Activated effector memory CD4-positive, alpha-beta T cell treated with anti-CD3 and anti-CD28 coated beads, Interleukin-2, amount 50 U/mL, for 16 hours (primary cell): ENCODE data around the gene SPSB1.
A peak's percentile ranks its signal among the peaks of the same experiment; 100 is the strongest.

Experiments used
- DNase-seq: peaks from one replicate; pipeline ENCODE4 v3.0.0-alpha.2; 2020

SPSB1 gene

GRCh38 chr1:9292361-9293240 is at the start of gene SPSB1:
Gene SPSB1 (plus strand): TSS chr1:9292894. CDS start chr1:9355892, 62,998 bp downstream.
- peak; percentile 87 for DNase-seq

GRCh38 chr1:9243066-9243739 is 49.5 kb upstream of the SPSB1 start:
- no peak for DNase-seq

GRCh38 chr1:9244501-9245229 is 48.0 kb upstream of the SPSB1 start:
- DNase-seq: no peak

DNA sequence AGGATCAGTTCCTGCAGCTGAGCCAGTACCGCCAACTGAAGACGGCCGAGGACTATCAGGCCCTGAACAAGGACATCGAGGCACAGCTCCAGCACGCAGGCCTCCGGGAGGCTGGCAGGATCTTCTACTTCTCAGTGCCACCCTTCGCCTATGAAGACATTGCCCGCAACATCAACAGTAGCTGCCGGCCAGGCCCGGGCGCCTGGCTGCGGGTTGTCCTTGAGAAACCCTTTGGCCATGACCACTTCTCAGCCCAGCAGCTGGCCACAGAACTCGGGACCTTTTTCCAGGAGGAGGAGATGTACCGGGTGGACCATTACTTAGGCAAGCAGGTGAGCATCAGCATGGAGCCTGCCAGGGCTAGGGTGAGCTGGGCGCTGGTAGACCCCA is 47.5 kb upstream of the SPSB1 start:
- no peak for DNase-seq

DNA sequence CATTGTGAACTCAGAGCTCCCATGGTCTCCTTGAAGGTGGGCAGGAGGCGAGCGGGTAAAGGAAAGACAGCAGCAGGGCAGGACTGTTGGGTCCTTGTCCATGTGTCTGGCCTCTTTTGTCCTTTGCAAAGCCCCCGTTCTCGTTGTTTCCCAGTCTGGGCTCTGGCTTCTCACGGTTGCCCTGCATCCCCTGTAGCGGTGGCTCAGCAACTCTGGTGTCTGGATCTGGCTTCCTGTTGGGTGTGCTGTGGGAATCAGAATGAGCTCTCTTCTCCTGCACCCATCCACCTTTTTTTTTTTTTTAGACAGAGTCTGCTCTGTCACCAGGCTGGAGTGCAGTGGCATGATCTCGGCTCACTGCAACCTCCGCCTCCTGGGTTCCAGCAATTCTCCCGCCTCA is 47.0 kb upstream of the SPSB1 start:
- no peak for DNase-seq

GRCh38 chr1:9246215-9246614 is 46.5 kb upstream of the SPSB1 start:
- DNase-seq: no peak

- no peak for DNase-seq
Observed at GRCh38 chr1:9246841-9247785, 45.6 kb upstream of the SPSB1 start.

- no peak for DNase-seq
Observed at GRCh38 chr1:9247894-9248293, 44.8 kb upstream of the SPSB1 start.

DNA sequence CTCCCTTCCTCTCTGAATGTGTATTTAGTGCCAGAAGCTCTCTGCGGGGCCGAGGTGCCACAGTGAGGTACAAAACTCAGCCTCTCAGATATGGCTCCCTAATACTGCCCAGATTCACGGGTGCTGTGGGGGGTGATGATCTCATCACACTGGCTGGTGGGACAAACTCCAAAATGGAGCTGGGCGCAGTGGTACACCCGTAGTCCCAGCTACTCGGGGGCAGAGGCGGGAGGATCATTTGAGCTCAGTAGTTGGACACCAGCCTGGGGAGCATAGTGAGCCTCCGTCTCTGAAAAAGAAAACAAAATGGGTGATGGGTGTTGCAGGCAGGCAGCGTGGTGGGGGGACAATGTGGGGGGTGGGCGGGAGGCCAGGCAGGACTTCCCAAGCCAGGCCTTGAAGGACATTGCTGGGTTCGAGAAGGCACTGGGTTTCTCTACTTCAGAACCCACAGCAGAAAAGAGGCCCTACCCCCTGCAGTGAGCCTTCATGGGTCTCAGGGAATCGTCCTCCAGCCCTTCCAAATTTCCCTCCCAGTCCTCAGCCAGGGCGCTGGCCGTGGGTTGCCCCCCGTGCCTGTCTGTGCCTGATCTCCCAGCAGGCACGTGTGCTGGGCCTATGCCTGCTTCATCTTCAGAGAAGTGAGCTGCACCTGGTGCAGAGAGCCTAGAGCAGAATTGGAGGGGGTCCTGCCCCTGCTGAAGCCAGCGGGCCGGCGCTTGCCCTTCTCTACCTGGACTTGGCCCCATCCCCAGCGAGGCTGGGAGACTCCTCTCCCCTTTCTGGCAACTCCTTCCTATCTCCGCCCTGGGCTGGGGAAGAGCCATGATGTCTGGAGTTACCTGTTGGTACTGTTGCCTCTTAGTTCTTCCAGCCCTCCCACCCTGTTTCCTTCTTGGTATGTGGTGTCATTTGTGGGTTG is 44.1 kb upstream of the SPSB1 start:
- no peak for DNase-seq

DNA sequence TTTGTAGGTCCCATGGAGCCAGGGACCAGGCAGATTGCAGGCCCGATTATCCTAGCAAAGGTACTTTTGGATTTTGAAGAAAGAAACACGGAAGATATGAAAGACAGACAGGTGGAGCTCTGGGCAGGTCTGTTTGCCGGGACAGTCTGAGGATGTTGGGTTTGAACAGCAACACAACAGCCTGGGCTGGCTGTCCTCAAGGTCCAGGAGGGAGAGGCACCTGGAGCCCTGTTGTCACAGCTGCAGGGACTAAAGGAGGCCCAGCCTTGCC is 43.5 kb upstream of the SPSB1 start:
- no peak for DNase-seq

GRCh38 chr1:9249534-9250410 is 42.9 kb upstream of the SPSB1 start:
- no peak for DNase-seq

- no peak for DNase-seq
Observed at GRCh38 chr1:9250411-9251381, 42.0 kb upstream of the SPSB1 start.

- no peak for DNase-seq
Observed at GRCh38 chr1:9251501-9251900, 41.2 kb upstream of the SPSB1 start.

DNA sequence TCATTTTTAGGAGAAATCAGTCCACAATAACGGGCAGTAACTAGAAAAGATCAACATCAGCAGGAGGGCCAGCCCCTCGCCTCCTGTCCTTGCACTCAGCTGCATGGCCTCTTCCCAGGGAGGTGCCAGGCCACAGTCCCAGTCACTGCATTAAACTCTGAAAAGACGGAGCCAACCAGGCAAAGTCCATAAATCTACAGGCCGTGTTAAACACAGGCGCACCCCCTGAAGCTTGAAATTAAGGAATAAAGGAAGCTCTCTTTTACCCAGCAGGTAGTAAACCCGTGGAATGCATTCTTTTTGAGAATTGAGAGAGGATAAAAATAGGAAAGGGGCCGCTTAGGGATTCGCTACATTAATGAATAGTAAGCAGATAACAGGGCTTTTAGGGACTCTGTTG is 39.7 kb upstream of the SPSB1 start:
- DNase-seq: no peak

GRCh38 chr1:9253453-9254105 is 39.1 kb upstream of the SPSB1 start:
- no peak for DNase-seq

DNA sequence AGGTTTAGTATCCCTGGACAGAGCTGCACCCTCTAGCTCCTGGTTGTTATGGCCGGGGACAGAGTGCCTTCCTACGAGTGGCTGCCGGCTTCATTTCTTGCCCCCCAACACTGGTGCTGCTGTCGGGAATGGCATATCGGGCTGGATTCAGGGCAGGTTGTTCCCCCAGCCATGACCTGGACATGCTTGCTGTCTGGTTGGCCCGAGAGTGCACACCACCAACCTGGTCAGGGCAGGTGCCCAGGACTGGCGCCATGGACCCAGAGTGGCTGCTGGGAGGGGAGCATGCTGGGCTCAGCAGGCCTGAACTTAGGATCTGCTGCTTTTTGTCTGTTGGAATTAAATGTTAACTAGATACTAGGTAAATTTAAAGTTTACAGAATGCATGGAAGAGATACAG is 36.4 kb upstream of the SPSB1 start:
- DNase-seq: no peak

DNA sequence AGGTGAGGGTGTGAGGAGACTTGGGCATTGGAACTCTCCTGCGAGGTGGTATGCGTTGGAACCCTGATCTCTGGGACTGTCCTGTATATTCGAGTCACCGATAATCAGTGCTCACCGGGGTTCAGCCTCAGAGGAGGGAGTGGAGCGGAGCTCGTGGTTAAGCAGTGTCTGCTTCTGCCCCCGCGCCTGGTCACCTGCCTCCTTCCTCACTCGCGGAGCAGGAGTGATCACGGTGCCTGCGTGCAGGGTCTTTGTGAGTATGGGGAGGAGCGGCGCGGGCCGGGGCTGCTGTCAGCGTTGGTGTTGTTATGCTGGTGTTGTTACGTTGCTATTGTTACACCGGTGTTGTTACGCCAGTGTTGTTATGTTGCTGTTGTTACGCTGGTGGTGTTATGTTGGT is 34.8 kb upstream of the SPSB1 start:
- no peak for DNase-seq

- DNase-seq: no peak
Observed at GRCh38 chr1:9258629-9259028, 34.1 kb upstream of the SPSB1 start.
